Ecto neural progenitor cell (in vitro differentiated cells): Measurements from ENCODE around the gene CELF4.

Source experiments
- DNase-seq: peaks from one replicate; pipeline ENCODE4 v3.0.0-alpha.2; 2018; ENCODE audit warnings: low spot score

CELF4 gene

GRCh38 chr18:37565101-37565976 is at the start of gene CELF4:
Gene CELF4, minus strand, starts transcription at chr18:37565798.
- no peak for DNase-seq

GRCh38 chr18:37613253-37613565 is 47.6 kb upstream of the CELF4 start:
- DNase-seq = no peak

- DNase-seq = no peak
Observed at GRCh38 chr18:37612524-37613252, 47.1 kb upstream of the CELF4 start.

GRCh38 chr18:37611614-37612279 is 46.1 kb upstream of the CELF4 start:
- DNase-seq = no peak

- DNase-seq = no peak
Observed at GRCh38 chr18:37608876-37609275, 43.3 kb upstream of the CELF4 start.

GRCh38 chr18:37607281-37607680 is 41.7 kb upstream of the CELF4 start:
- DNase-seq = no peak

GRCh38 chr18:37604032-37604431 is 38.4 kb upstream of the CELF4 start:
- DNase-seq = no peak

GRCh38 chr18:37598966-37599896 is 33.6 kb upstream of the CELF4 start:
- no peak for DNase-seq

- no peak for DNase-seq
Observed at GRCh38 chr18:37598396-37598795, 32.8 kb upstream of the CELF4 start.

GRCh38 chr18:37590346-37590745 is 24.7 kb upstream of the CELF4 start:
- DNase-seq = no peak

GRCh38 chr18:37588289-37588688 is 22.7 kb upstream of the CELF4 start:
- DNase-seq = no peak

GRCh38 chr18:37586656-37587225 is 21.1 kb upstream of the CELF4 start:
- no peak for DNase-seq

- DNase-seq = no peak
Observed at GRCh38 chr18:37584952-37585695, 19.5 kb upstream of the CELF4 start.

- no peak for DNase-seq
Observed at GRCh38 chr18:37584217-37584616, 18.6 kb upstream of the CELF4 start.

- DNase-seq = no peak
Observed at GRCh38 chr18:37582261-37582660, 16.7 kb upstream of the CELF4 start.

GRCh38 chr18:37578886-37579513 is 13.4 kb upstream of the CELF4 start:
- no peak for DNase-seq

- no peak for DNase-seq
Observed at GRCh38 chr18:37578182-37578678, 12.6 kb upstream of the CELF4 start.

GRCh38 chr18:37577051-37577611 is 11.5 kb upstream of the CELF4 start:
- DNase-seq = no peak

GRCh38 chr18:37575646-37576045 is 10.0 kb upstream of the CELF4 start:
- DNase-seq = no peak

- no peak for DNase-seq
Observed at GRCh38 chr18:37574113-37574512, 8.5 kb upstream of the CELF4 start.
